RCC 7860 (cell line): ENCODE results near the gene MTPN.

ENCODE experiments used
- DNase-seq: peaks from one replicate; pipeline ENCODE4 v3.0.0-alpha.2; 2015; ENCODE audit warnings: low spot score
- FAIRE-seq: peaks from 2 replicates; lab custom pipeline; 2012; peaks lifted over from hg19 to GRCh38; lab: Jason Lieb, UNC

MTPN gene

DNA sequence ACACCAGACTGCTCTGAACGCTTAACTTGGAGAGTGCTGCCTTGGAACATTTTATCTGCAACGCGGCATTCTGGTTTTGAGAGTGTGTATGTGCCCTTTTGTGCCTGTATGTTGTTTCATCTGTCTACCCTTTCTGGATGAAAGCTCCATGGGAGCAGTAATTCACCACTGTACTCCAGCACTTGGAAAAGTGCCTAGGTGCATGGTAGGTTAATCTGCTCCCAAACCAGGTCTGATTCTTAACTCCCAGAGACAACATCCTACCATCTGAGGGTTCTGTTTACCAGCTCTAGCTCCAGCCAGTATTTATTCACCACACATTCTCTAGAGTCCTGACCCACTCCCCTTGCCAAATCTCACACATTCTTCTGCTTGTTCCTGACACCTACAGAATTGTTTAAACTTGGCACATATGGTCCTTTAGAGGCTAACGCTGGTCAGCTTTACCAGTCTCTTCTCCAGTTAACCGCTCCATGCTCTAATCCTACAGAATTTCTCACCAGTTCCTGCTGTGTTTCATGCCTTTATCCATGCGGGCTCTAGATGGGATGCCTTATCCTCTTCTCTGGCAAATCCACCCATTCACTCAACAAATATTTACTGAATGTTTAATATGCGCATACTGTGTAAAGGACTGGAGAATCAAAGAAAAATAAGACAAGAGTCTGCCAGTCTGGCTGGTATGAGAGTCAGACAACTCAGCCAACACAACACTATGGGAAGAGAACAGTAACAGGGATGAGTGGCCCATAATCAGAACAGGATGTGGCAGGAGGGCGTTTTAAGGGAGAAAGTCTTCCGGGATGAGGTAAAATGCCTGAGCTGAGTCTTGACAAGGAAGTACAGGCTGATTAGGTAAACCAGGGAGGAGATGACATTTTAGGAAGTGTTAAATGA lies 46.3 kb downstream of the MTPN start:
- FAIRE-seq (peak; percentile 2), DNase-seq (peak; percentile 54)

DNA sequence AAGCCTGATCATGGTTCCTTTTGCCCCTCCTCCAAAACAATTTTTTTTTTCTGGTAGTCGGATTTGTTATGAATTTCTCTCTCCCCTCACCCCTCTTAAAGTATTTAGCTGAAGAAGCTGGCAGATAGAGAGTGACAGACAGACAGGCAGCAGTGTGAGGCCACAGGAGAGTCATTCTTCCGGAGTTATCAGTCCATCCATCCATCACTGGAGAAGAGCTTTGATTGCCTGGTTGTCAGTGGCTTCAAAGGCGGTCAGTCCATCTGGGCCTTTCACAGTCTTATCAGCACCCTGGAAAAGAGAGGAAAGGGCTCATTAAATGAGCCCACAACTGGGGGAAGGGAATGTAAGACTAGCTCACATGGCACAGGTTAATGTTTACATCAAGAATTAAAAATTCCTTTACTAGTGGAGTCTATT lies 47.4 kb downstream of the MTPN start:
- peak; percentile 18 for FAIRE-seq

DNA sequence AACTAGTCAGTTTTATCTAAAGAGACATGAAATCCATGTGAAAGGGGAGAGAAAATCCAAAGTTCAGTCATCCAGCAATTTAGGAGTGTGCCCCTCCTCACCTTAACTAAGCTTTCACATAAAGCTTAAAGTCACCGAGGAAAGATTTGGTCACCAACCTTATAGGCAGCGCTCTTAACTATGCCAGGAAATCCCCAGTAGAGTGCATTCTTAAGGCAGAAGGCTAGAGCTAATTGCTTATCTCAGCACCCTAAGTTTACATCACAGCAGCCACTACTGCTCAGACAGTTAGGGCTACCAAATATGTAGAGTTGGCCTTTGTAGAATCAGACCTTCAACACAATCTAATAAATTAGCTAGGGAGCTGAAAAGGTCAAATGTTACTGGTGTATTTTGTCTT lies 47.9 kb downstream of the MTPN start:
- DNase-seq (no peak), FAIRE-seq (no peak)

More for the DNA sequence above, 47.4 kb downstream of the MTPN start:
- DNase-seq = peak; percentile 28

DNA sequence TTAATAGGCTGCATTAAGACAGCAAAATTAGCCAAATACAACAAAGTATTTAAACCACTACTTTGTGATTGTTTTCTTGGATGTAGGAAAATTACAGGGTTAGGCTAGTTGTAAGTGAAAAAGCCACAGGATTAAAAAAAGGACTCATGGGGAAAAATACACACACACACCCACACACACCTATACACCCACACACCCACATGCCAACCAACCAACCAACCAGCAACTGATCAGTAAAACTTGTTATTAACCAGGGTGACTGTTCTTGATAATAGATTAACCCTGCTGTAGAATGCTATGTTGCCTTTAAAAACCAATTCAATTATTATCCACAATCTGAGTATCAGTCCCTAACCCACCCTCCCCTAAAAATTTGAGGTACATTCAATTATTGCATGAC lies 49.0 kb downstream of the MTPN start:
- DNase-seq = no peak
- FAIRE-seq = peak; percentile 4

DNA sequence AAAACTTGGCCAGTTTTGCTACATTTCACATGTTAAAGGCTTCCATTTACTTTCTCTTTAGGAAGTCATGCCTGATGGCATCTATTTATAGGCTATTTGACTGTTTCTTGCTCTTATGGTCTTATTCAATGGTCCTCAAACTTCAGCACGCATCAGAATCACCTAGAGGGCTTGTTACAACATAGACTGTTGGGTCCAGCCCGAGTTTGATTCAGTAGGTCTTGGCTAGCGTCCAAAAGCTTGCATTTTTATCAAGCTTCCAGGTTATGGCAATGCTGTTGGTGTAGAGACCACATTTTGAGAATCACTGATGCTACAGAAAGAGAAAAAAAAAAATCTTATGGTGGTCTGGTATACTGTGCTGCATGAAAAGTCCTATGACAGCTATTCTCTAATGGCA lies 51.9 kb downstream of the MTPN start:
- FAIRE-seq = no peak

DNA sequence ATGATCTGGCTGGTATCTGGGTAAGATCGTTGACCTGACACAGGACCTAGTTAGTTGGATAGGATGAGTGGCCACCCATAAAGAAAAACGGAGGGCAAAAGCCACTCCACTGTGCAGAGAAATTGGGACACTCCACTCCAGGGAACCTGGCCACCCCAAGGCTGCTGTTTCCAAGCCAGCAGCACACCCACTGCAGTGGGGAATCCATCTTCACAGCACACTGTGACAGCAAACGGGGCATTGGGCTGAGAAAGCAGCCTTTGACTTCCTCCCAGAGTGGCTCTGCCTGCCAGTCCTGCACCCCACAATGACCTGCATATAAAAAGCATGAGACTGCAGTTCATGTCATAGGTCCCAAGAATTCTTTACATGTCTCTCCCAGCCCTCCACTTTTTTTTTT lies 52.9 kb downstream of the MTPN start:
- no peak for DNase-seq
- FAIRE-seq = no peak

More for the DNA sequence above, 51.9 kb downstream of the MTPN start:
- DNase-seq = no peak

DNA sequence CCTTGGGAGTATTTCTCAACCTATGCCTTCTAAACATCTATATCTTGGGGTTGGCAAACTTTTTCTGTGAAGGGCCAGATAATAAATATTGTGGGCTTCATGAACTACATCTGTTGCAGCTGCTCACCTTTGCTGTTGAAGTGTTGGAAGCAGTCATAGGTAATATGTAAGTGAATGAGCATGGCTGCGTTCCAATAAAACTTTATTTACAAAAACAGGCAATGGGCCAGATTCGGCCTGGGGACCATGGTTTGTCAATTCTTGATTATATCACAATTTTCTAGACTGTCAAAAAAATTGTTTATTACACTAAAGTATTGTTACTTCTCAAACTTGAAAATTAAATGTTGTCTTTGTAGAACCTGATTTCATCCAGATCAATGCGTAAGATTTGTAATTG lies 54.9 kb downstream of the MTPN start:
- FAIRE-seq = peak; percentile 14

DNA sequence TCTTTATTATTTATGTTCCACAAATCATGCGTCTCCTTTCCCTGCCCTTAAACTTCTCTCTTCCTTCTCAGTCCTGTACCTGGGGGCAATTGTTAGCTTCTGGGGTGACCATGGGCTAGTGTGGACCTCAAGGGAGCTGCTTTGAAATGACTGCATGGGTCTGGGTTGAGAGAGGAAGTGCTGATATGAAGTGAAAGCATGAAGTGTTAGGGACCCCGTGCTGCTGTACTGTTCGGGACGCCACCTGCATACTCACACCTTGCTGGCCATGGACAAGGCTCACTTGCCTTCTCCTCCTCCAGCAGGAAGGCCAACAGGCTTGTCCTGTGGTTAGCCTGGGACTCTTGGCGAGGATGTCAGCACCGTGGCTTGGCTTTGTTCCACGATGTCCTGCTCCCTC lies 56.7 kb downstream of the MTPN start:
- FAIRE-seq (no peak), DNase-seq (no peak)

More for the DNA sequence above, 54.9 kb downstream of the MTPN start:
- no peak for DNase-seq

DNA sequence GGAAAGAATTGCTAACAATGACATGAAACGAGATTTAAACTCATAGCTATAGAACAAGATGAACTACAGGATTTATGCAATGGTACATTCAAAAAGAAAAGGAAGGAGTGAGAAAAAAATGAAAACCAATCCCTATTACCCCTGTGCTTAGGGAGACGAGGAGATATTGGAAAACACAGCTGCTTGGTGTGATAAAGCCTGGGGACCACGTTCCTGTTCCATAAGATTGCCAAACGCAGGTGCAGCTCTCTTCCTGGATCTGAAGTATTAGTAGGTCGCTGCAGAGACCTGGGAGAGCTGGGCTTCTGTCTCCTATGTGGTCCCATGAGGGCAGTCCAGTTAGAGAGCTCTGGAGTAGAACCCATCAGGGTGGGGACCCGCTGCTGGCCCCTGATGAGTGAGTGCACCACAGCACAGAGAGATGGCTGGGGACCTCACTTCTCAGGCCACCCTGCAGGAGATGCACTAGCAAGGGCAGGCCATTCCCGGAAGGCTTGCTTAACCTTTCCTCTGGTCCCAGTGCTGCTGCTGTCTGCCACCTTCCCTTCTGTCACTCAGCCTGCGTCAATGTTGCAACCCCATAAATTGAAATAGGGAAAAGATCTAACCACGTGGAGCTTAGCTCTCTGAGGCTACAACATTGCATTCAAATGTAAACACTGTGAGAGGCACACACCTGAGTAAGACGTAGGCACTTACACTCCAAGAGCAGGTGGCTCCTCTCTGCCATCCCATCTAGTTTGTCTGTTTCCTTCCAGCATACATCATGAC lies 57.9 kb downstream of the MTPN start:
- DNase-seq (no peak), FAIRE-seq (no peak)

DNA sequence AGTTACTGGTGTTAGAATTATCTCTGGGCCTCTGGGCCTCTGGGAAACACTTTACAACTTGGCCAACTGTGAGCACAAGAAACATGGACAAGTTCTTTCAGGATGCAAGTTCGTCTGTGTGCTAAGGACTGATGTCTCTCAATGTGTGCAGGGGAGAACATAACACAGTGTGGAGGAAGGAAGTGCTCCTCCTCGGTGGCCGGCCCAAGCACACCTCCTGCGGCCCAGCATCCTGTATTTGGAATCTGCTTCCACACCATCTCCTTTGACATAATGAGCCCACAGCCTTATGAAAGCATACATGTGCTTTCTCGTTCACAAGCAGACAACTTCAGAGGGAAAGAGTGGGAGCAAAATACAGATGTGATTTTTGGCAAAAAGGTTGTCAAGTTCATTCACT lies 59.0 kb downstream of the MTPN start:
- DNase-seq = no peak
- FAIRE-seq = no peak

DNA sequence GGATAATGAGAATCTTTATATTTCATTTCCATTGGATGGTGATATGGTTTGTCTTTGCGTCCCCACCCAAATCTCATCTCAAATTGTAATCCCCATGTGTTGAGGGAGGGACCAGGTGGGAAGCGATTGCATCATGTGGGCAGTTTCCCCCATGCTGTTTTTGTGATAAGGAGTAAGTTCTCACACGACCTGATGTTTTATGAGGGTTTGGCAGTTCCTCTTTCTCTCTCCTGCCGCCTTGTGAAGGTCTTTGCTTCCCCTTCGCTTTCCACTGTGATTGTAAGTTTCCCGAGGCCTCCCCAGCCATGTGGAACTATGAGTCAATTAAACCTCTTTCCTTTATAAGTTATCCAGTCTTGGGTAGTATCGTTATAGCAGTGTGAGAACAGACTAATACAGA lies 59.4 kb downstream of the MTPN start:
- FAIRE-seq = no peak
- no peak for DNase-seq

DNA sequence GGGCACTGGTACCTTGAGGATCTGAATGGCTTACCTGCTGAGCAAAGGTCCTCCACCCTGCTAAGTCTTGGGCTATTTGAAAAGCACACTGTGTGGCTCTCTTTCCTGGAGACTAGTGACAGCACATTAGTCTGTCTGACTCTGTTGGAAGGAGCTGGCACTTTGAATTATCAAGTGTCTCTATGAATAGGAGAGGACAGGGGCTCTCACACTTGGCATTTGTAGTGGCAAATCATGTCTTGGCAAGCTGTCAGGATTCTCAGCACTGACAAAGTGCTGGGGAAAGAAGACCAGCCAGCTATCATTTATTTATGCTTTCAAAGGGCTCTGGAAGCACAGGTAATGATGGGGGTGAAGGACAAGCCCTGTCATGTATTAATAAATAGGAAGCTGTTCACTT lies 62.8 kb downstream of the MTPN start:
- DNase-seq (no peak), FAIRE-seq (no peak)

DNA sequence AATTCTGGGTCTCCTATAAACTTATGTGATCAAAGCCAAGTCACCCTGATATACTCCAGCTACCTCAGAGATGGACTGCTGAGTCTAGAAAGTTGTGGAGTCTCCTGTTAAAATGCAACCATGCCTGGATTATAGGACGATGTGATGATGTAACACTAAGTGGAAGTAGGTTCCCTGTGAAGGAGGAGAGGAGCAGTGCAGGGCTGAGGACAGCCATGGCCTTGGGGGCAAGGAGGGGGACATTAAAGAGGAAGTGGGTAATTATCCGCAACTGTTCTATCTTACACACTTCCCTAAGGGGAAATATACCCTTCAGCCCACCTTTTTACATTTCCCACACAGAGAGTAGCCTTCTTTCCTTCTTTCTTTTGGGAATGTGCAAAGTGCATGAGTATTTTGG lies 63.8 kb downstream of the MTPN start:
- FAIRE-seq (no peak), DNase-seq (no peak)

DNA sequence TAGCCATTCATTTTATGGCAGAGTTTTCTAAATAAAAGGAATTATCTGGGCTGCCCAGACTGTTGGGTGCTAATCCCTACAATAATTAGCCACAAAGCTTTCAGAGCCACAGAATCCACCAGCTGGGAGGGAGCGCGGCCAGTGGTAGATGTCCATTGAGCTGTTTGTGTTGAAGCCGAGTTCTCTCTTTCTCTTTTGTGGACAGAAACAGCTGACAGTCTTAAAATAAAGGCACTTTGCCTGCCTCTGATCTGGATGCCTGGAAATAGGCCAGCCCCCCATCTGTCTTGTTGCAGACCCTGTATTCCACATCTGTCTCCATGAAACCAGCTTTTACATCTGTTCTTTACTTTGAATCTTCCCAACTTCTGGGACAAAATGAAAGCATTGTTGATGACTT lies 66.1 kb downstream of the MTPN start:
- no peak for FAIRE-seq
- DNase-seq = no peak

DNA sequence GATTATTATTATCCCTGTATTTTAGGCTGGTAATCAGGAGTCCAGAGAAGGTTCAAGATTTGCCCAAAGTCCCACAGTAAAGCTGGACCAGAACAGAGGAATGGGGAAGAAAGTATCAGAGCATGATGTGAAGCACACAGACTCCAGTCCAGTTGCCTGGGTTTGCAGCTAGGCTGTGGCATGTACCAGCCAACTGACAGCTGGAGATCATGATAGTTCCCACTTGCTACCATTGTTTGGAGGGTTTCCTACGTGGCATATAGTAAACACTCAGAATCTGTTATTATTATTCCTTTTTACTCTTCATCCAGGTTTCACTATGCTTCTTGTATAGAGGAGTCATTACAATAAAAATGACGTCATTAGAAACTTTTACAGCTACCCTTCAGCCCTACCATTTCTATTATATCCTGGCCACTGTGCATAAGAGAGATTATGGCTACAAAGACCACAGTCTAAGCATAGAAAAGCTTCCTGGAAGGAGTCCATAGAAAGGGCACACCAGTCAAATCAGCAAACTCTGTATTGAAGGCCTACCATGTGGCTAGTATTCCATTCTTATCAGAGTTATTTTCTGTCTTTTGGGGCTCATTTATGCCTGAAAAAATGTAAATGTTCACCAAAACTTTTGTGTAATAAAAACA lies 66.6 kb downstream of the MTPN start:
- DNase-seq (no peak), FAIRE-seq (no peak)

DNA sequence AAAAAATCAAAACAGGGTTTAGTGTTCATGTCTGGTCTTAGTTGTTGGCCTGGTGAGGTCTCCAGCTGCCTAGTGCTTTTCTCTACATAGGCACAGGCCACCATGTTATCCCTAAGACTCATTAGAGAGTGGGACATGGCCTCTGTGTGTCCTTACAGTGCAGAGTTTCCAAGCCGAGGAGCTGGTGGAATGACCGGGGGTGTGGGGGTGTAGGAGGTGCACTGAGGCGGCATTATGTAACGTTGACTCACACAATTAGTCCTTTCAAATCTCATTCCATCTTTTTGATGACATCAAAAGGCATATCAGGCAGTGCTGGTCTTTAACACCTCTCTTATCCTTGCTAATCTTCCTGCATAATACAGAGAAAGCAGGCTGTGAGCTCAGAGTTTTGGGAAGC lies 71.3 kb downstream of the MTPN start:
- DNase-seq (no peak), FAIRE-seq (no peak)

DNA sequence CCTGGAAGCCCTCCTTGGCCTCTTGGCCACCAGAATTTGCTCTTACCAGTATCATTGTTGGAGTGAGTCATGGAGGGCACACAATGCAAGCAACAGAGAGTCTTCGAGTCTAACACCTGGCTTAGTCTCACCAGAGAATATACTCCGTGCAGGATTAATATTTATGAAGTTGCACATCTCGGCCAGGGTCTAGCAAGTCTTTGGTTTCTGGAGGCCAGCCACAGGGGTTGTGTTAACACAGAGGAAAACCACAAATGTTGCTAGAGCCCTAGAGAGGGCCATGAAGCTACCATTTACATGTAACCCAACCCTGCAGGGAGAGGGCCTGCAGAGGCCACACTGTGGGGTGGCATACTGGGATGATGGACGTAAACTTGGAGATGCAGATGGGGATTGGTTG lies 71.8 kb downstream of the MTPN start:
- DNase-seq (no peak), FAIRE-seq (no peak)

DNA sequence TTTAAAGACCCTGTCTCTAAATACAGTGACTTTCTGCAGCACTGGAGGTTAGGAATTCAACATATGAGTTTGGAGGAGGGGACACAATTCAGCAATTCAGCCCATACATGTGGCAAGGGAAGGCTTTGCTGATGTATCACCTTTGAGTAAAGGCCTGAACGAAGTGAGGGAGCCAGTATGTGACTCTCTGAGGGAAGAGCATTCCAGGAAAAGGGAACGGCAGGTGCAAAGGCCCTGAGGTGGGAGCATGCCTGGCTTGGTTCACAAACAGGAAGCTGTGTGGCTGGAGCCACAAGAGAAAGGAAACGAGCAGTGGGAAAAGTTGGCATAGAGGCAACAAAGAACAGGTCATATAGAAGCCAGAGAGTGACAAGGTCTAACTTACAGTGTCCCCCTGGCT lies 72.9 kb downstream of the MTPN start:
- FAIRE-seq (no peak), DNase-seq (no peak)

DNA sequence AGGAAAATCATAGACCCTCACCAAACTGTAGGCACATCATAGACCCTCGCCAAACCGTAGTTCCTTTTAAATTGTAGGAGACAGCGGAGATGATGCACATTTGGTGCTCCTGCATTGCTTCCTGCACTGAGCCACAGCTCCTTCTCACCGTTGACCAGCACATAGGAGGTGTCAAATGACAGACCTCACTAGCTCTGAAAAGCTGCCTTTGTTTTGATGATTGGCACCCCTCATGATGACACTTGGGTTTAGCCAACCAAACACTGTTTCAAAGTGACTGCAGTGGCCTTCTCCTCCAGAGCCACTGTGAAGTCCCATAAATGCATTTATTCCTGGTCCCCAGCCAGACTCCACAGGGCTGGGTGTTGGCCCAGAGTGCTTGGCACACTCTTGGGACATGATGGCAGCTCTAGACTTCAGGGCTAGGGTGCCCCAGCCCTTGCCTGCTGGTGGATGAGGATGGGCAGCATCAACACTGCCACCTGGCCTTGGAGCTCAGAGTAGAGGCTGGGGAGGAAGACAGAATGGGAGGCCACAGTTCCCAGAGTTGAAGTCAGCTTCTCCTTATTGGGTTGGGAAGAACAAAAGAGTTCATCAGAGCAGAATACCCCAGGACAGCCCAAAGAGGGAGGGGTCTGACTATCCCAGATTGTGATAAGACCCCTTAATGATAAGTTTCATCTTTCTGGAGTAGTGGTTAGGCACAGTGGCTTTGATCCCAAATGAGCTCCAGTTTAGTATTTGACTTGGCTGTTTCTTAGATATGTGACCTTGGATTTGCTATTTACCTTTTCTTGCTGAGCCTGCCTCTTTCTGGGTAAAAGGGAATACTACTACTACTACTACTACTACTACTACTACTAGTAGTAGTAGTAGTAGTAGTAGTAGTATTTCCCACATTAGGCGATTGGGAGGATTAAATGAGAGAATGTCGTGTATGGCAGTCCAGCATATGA lies 75.3 kb downstream of the MTPN start:
- DNase-seq (no peak), FAIRE-seq (no peak)

DNA sequence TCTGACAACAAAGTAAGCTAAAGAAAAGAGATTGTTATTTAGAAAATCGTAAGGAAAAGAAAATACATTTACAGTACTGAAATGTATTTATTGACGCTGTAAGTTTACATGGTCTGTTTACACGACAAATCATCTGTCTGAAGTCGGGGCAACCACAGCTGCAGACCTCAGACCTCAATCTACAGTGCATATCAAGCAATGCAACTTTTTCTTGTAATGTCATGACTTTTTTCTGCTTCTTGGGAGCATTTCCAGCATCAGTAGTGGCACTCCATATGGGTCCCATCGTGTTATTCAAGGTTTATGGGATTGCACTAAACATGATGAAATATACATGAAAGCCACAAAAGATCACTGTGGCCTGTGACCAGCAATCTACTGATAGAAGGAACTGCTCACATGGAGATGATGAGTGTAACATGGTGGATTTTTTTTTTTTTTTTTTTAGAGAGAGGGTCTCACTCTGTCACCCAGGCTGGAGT lies 77.1 kb downstream of the MTPN start:
- no peak for FAIRE-seq

More for the DNA sequence above, 77.1 kb downstream of the MTPN start:
- DNase-seq = no peak
